Measurements from ENCODE around the gene KAZN. TPM values are rescaled to one million over a fixed set of nuclear protein-coding genes. Genes with fewer than 3 reads are reported as not detected.

The KAZN gene
- polyA plus RNA-seq, 3 donors = 2.6 to 13.7 (median 10.8) TPM

DNA sequence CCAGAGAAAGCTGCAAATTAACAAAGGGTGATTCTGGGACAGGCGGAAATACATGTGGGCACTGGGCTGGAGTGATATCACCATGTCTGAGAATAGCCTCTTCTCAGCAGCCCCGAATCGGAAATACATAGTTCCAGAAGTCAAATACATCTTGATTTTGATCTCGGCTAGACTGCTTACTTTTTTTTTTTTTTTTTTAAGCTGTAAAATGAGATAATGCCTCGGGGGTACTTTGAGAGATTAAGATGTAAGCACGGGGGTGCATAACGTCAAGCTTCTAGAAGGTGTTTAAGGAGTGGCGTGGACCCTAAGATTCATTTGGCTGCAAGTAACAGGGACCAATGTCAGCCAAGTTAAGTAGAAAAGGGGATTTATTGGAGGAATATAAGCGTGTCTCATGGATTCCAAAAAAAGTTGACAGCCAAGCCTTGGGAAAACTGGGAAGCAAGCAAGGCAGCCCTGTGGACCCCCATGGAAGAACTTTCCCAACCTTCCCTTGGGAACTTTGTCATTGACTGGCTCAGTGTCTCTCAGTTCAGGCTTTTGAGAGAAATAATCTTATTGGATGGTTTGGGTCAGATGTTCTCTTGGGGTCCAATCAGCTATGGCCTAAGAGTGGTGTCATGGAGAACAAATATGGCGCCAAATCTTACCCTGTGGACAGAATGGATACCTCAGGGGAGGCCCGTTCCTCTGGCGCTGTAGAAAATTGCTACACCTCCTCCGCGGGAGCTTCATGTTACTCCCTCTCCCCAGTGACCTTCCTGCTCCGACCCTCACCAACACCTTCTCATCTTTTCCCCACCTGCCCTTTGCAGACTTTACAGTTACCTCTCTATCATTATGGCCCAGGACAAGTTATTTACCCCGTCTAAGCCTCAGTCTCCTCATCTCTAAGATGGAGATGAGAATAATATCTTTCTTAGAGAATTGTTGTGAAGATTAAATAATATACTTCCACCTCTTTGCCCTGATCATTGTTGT, 186.6 kb downstream of the KAZN start:
- WGBS, 3 donors = 85 to 92% (median 90%) methylated on average over 16 of the region's 16 CpGs
- no peak overlapping the region for H3K27ac ChIP-seq (ENCODE audit: low read depth, low read length)

DNA sequence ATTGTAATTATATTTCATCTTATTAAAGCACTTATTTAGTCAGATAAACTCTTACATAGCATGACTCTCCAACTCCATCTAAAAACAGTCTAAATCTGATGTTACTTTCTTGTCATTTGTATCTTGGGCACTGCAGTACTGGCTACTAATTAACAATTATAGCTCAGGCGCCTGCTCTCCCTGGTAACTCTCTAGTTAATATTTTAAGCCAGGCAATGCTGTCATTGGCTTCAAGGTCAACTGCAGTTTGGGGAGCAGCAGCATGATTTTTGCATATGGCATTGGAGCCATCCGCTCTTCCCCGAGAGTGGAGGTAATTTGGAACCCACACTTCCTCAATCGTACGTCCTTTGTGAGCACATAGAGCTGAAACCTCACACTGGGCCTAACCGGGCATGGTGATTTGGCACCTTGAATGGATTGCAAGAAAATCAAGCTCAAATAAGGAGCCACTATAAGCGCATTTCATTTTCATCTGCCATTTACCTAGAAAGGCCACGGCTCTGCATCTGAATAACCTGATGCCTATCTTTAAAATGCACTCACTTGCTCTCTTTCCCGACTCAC, 187.7 kb downstream of the KAZN start:
- 54 to 83% (median 73%) methylated on average over 9 of the region's 9 CpGs for WGBS, 3 donors
- H3K27ac ChIP-seq (ENCODE audit: low read depth, low read length) = no peak overlapping the region

DNA sequence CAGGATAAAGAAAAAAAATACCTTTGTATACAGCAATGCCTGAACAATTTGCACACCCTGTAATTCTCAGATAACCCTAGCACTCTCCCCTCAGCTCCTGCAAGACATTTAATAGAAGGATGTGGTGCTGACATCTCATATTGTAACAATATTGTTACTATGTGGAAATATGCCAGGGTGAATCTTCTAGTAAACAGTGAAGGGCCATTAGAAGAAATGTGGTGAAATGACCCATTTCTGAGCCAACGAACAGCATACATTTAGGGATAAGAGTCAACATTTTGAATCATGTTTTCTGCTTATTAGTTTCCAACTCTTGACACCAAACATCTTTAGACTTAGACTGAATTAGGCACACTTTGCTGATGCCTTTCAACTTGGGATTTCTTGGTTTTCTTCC, 188.2 kb downstream of the KAZN start:
- no peak overlapping the region for H3K27ac ChIP-seq (ENCODE audit: low read depth, low read length)
- WGBS, 3 donors = 65 to 81% (median 77%) methylated on average over 1 of the region's 1 CpG

DNA sequence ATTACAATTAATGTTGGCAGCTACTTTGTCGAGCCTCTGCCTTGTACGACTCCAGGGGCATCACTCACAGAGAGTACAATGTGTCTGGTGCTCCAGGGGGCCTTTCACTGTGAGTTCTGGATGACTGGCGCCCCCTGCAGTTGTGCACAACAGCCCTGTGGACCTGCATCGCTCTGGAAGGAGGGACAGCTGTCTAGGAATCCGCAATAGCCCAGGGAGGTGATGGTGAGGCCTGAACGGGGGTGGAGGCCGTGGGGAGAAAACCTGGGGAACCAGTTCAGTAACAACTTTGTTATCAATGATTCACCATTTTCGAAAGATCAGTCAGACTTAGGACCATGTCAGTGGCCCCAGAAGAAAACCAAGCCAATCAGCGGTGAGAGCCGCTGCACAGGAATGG, 189.1 kb downstream of the KAZN start:
- WGBS, 3 donors = 32 to 90% (median 83%) methylated on average over 10 of the region's 10 CpGs
- no peak overlapping the region for H3K27ac ChIP-seq (ENCODE audit: low read depth, low read length)

DNA sequence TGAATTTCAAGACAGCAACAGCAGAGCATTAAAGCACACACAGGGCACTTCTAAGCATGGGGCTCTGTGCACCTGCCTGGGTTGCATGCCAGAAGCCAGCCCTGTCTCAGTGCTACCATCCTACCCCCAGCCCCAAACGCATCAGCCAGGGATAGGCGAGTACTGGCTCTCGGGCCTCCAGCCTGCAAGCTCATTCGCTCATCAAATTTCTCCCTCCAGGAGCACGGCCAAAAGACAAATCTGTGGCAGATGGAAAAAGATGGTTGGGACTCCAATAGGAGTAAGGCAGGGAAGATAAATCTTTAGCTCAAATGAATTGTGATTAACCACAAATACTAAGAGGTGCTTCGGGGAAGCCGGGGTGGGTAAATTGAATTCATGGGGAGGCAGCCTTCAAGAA, 189.6 kb downstream of the KAZN start:
- WGBS, 3 donors = 67 to 81% (median 79%) methylated on average over 7 of the region's 7 CpGs
- no peak overlapping the region for H3K27ac ChIP-seq (ENCODE audit: low read depth, low read length)

DNA sequence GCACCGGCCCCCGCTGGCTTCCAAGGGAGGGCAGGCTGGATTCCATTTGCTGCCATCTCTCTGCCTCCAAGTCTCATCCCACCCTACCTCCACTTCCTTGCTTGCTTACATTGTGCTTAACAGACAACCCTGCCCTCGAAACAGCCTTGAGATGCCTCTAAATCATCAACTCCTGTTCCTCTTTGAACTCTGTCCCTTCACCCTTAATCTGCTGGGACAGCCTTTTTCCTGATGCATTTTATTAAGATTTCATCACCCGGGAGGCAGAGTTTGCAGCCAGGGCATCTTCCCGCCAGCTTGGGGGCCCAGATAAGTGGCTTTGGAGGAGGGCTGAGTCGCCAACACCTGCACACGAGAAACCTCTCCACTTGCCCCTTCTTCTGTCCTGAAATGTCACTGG, 192.5 kb downstream of the KAZN start:
- no peak overlapping the region for H3K27ac ChIP-seq (ENCODE audit: low read depth, low read length)
- WGBS, 3 donors = 66 to 79% (median 71%) methylated on average over 7 of the region's 7 CpGs

DNA sequence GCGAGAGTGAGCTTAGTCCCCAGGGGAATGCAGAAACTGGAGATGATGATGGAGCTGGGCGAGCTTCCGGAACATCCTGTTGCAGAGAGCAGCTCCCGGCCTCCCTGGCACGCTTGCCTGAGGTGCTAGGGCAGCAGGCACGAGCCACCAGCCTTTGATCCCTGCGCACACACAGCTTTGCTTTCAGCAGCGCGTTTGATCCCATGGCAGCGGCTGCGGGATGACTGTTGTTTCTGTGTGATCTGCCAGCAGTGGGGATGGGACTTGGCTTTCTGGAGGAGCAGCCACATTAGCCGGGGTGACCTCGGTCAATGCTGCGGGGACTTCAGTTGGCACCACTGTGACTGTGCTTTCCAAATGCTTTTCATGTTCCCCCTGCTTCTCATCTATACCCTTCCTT, 193.2 kb downstream of the KAZN start:
- no peak overlapping the region for H3K27ac ChIP-seq (ENCODE audit: low read depth, low read length)
- 66 to 89% (median 89%) methylated on average over 14 of the region's 14 CpGs for WGBS, 3 donors

DNA sequence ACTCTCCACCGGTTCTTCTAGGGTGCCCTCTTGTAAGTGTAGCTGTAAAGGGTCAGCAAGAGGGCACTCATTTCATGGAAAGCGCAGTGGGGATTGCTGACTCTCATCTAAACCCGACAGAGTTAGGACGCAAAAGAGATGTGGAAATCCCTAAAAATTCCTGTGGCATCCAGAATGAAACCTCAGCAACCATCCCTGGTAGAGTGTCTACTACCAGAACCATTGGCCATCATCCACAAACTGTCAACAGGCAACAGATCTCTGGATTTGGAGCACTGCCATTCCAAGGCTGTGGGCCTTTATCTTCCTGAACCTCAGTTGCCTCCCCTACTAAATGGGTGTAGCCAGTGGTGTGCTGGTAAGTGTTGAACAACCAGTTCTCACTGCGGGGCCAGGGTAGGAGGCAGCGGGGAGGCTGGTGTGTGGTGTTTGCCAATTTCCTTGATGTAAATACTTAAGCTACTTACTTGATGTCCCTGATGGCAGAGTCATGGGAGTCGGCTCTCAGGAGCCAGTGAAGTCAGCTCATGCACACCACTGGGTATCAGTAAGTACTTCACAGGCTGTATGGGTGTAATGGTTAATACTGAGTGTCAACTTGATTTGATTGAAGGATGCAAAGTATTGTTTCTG, 195.8 kb downstream of the KAZN start:
- no peak overlapping the region for H3K27ac ChIP-seq (ENCODE audit: low read depth, low read length)
- 88 to 89% (median 89%) methylated on average over 7 of the region's 7 CpGs for WGBS, 3 donors

DNA sequence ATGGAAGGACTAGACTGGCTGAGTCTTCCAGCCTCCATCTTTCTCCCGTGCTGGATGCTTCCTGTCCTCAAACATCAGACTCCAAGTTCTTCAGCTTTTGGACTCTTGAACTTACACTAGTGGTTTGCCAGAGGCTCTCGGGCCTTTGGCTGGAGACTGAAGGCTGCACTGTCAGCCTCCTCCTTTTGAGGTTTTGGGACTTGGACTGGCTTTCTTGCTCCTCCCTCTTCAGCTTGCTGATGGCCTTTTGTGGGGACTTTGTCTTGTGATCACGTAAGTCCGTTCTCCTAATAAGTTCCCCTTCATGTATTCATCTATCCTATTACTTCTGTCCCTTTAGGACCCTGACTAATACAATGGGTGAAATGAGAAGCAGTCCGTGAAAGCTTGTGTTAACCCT, 196.4 kb downstream of the KAZN start:
- no peak overlapping the region for H3K27ac ChIP-seq (ENCODE audit: low read depth, low read length)
- WGBS, 3 donors = 66 to 77% (median 68%) methylated on average over 5 of the region's 5 CpGs

DNA sequence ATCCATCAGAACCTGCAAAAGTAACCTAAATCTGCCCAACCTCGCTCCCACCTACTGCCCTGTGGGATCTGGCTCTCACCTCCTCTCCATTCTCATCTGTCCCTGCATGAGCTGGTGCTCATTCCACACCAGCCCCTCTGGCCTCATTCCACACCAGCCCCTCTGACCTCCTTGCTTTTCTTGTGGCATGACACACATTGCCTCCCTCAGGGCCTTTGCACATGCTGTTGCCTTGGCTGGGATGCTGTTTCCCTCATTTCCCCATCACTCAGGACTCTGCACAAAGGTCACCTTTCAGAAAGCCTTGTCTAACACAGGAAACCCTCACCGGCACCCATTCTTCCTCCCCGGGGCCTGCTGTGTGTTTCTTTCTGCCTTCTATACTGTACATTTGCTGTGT, 197.1 kb downstream of the KAZN start:
- WGBS, 3 donors = 73 to 82% (median 79%) methylated on average over 3 of the region's 3 CpGs
- H3K27ac ChIP-seq (ENCODE audit: low read depth, low read length) = no peak overlapping the region

DNA sequence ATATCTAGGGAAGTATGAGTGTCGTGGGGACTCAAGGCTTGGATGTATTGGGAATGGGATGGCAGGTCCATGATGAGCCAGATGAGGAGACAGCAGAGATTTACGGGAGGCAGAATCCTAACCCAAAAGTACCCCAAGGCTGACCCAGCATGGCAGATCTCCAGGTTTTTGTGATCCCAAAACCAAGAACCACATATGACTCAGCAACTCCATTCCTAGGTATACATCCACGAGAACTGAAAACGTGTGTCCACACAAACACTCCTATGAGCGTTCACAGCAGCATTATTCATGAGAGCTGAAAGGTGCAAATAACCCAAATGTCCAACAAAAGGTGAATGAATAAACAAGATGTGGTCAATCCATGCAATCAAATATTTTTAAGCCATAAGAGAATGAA, 201.5 kb downstream of the KAZN start:
- 81 to 87% (median 81%) methylated on average over 5 of the region's 5 CpGs for WGBS, 3 donors
- no peak overlapping the region for H3K27ac ChIP-seq (ENCODE audit: low read depth, low read length)

DNA sequence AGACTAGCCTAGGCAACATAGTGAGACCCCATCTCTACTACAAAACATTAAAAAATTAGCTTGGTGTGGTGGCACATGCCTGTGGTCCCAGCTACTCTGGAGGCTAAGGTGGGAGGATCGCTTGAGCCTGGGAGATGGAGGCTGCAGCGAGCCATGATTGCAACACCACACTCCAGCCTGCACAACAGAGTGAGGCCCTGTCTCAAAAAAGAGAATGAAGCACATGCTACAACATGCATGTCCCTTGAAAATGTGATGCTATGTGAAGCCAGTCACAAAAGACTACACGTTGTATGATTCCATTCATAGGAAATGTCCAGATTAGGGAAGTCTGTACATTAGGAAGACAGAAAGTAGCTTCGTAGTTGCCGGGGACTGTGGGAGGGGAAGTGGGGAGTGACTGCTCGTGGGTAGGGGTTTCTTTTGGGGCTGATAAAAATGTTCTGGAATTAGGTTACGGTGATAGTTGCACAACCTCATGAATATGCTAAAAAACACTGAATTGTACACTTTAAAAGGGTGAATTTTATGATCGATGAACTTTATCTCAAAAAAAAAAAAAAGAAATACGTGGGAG, 202.1 kb downstream of the KAZN start:
- 48 to 76% (median 50%) methylated on average over 9 of the region's 9 CpGs for WGBS, 3 donors
- H3K27ac ChIP-seq (ENCODE audit: low read depth, low read length) = no peak overlapping the region

DNA sequence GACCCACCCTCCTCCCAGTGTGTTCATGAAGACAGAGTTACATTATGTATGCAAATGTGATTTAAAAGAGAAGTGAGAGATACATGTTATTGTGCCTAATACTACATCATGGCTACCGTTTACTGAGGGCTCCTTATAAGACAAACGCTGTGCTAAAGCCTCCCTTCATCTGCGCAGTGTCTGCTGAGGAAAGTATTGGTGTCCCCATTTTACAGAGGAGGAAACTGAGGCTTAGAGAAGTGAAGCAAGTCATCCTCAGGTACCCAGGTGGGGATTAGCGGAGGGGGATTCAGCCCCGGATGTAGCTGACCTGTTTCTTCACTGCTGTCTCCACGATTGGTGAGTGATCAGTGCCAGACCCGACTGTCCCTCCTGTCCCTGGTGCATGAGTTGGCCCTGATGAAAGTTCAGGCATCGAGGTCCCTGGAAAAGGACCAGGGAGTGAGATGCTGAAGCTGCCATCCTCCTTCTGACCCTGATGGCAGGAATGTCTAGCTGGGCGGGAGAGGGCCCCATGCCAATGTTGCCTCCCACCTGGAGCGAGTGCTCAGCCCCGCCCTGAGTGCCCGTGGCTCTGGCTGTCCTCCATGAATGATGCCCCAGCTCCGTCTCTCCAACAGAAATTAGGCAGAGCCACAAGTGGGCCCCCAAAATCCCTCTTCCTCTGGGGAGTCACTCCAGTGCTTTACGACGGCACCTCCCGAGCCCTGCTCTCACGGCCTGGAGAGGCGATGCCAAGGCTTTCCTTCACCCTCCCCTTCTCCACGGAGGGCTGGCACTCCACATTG, 204.7 kb downstream of the KAZN start:
- WGBS, 3 donors = 82 to 89% (median 85%) methylated on average over 19 of the region's 19 CpGs
- no peak overlapping the region for H3K27ac ChIP-seq (ENCODE audit: low read depth, low read length)

DNA sequence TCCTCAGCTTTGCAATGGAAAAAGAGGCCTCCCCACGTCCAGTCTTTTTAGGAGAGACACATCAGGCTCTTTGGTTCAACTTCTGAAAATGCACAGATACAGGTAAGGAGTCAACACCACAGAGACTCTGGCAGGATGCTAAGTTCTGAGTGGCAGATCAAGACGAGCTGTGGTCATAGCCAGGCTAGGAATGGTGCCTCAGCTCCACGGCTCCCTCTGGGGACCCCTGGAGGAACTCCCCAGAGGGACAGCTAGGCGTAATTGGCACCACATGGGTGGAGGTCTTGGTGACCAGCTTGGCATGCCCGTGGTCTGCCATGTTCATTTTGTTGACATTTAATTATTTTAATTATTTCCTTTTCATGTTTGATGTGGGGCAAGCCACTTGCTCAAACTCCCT, 206.1 kb downstream of the KAZN start:
- no peak overlapping the region for H3K27ac ChIP-seq (ENCODE audit: low read depth, low read length)
- WGBS, 3 donors = 62 to 68% (median 66%) methylated on average over 5 of the region's 5 CpGs

DNA sequence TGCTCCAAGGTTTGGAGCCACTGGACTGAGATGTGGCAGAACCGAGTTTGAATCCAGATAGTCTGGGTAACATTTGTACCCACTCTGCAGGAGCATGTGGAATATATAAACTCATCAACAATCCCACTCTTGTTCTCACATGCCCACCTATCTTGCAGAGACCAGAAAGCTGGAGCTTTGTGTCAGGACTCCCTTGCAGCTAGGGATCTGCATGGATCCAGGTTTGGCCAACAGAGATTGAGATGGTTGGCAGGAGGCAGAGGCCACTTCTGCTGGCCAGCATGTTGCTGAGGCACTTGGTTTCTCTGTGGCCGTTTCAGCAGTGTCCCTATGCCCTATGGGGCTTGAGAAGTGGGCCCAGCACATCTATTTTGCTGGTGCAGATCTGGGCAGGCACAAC, 208.3 kb downstream of the KAZN start:
- H3K27ac ChIP-seq (ENCODE audit: low read depth, low read length) = no peak overlapping the region
- WGBS, 3 donors = 89 to 98% (median 96%) methylated on average over 2 of the region's 2 CpGs

DNA sequence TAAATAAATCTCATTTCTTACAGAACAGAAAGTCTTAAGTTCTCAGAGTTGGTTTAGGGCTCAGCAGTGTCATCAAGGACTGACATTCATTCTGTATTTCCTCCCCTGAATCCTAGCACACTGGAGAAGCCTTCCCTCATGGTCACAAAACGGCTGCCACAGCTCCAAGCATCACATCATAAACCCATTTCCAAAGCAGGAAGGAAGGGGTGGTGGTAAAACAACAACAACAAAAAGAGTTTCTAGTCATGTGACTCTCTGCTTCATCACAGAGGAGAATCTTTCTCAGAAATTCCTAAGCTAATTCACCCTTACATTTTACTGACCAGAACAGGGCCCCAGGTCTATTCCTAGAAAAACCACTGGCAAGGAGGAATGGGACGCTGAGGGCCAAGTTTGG, 210.3 kb downstream of the KAZN start:
- 80 to 89% (median 84%) methylated on average over 2 of the region's 2 CpGs for WGBS, 3 donors
- H3K27ac ChIP-seq (ENCODE audit: low read depth, low read length) = no peak overlapping the region

DNA sequence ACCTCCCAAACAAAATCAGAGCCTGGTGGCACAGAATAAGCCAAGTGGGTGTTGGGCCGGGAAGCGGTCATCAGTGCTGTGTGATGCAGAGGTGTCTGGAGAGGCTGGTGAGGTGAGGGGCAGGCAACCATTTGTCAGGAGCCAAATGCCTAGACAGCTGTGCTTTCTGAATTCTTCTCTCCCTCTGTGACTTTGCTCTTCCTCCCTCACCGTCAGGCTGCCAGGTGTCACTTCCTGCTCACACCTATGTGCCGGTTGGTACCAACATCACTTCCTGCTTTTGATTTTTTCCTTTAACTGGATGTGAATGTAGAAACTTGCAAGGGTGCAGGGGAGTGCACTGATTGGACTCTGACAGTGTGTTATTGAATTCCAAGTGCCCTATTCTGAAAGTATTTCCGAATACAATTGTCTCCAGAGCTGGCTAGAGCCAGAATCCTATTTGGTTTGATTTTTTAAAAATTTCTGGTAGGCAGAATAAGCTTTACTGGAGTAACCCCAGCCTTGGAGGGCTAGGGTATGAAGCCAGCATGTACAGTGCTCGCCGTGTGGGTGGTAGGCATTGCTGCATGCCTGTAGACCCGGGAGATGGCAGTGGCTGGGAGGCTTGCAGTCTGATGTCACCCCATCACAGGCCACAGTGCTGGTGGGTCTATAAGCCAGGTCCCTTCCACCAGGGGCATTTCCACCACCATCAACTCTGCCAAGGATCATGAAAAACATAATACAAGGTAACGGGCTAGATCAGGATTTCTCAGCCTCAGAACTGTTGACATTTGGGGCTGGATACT, 210.9 kb downstream of the KAZN start:
- no peak overlapping the region for H3K27ac ChIP-seq (ENCODE audit: low read depth, low read length)

More for the DNA sequence above, 210.9 kb downstream of the KAZN start:
- 79 to 87% (median 85%) methylated on average over 9 of the region's 9 CpGs for WGBS, 3 donors
